Neural progenitor cell (in vitro differentiated cells): ENCODE results near the gene GPR68. TPM values are rescaled to one million over a fixed set of nuclear protein-coding genes. Genes with fewer than 3 reads are reported as not detected.

Source experiments
- DNase-seq: peaks from one replicate; pipeline ENCODE4 v3.0.0-alpha.2; 2016; ENCODE audit warnings: low spot score
- H2AFZ ChIP-seq: fragments of 200-600 bp; sonication (generic); replicated peaks from 2 replicates; pipeline ENCODE4 v1.6.1; 2016; ENCODE audit warnings: antibody characterized with exemption
- H3F3A ChIP-seq: fragments of 200-600 bp; sonication (generic); 2 replicates; pipeline ENCODE4 v1.6.1; 2016; ENCODE audit warnings: antibody characterized with exemption, low read depth
- H3K27ac ChIP-seq: fragments of 200-600 bp; sonication (generic); 2 replicates; pipeline ENCODE4 v1.5.1; 2016; ENCODE audit warnings: mild to moderate bottlenecking
- H3K27me3 ChIP-seq: fragments of 200-600 bp; sonication (generic); 2 replicates; pipeline ENCODE4 v1.6.1; 2016; ENCODE audit warnings: mild to moderate bottlenecking, moderate library complexity
- H3K36me3 ChIP-seq: fragments of 200-600 bp; sonication (generic); 2 replicates; pipeline ENCODE4 v1.5.1; 2016
- H3K4me1 ChIP-seq: fragments of 200-600 bp; sonication (generic); 2 replicates; pipeline ENCODE4 v1.6.1; 2016; ENCODE audit warnings: mixed run types
- H3K4me2 ChIP-seq: fragments of 200-600 bp; sonication (generic); 2 replicates; pipeline ENCODE4 v1.6.1; 2016
- H3K4me3 ChIP-seq: fragments of 200-600 bp; sonication (generic); 2 replicates; pipeline ENCODE4 v1.5.1; 2016
- H3K79me2 ChIP-seq: fragments of 200-600 bp; sonication (generic); 2 replicates; pipeline ENCODE4 v1.6.1; 2016; ENCODE audit warnings: low read depth
- H3K9ac ChIP-seq: fragments of 200-600 bp; sonication (generic); 2 replicates; pipeline ENCODE4 v1.6.1; 2016
- H3K9me3 ChIP-seq: fragments of 200-600 bp; sonication (generic); 2 replicates; pipeline ENCODE4 v1.5.1; 2016; ENCODE audit warnings: low read depth
- H4K20me1 ChIP-seq: fragments of 200-600 bp; sonication (generic); 2 replicates; pipeline ENCODE4 v1.6.1; 2016; ENCODE audit warnings: low read depth
- H3K27ac Mint-ChIP-seq: 3 replicates; pipeline ENCODE4 v1.8.0; 2021; ENCODE audit warnings: mixed read lengths
- H3K27me3 Mint-ChIP-seq: 2 replicates; pipeline ENCODE4 v1.8.0; 2022; ENCODE audit warnings: low read depth, mild to moderate bottlenecking, inconsistent platforms, moderate library complexity, mixed read lengths; ENCODE audit not compliant: insufficient read depth
- H3K36me3 Mint-ChIP-seq: 3 replicates; pipeline ENCODE4 v1.8.0; 2021; ENCODE audit warnings: mixed read lengths
- H3K4me1 Mint-ChIP-seq: 3 replicates; pipeline ENCODE4 v1.8.0; 2021; ENCODE audit warnings: mixed read lengths
- H3K4me3 Mint-ChIP-seq: 3 replicates; pipeline ENCODE4 v1.8.0; 2021; ENCODE audit warnings: mild to moderate bottlenecking, moderate library complexity, mixed read lengths
- H3K9me3 Mint-ChIP-seq: 3 replicates; pipeline ENCODE4 v1.8.0; 2020; ENCODE audit warnings: mixed read lengths
- CTCF ChIP-seq: fragments of 200-600 bp; sonication (generic); IDR thresholded peaks from 2 replicates; pipeline ENCODE4 v1.5.1; 2017; ENCODE audit warnings: antibody characterized with exemption, mild to moderate bottlenecking
- EZH2 ChIP-seq: fragments of 200-600 bp; sonication (generic); IDR thresholded peaks from 2 replicates; pipeline ENCODE4 v1.6.1; 2017; ENCODE audit warnings: antibody characterized with exemption, mild to moderate bottlenecking, moderate library complexity
- EZH2phosphoT487 ChIP-seq: fragments of 200-600 bp; sonication (generic); IDR thresholded peaks from 2 replicates; pipeline ENCODE4 v1.6.1; 2017; ENCODE audit warnings: antibody characterized with exemption
- total RNA-seq: library from RNA; depleted of rRNA; stranded (reverse); fragments of >200 nt; gene quantifications from 2 replicates; pipeline ENCODE4 v1.2.3, GENCODE V29; 2015; ENCODE audit warnings: low replicate concordance

GPR68 gene
- total RNA-seq, 1 donor from 2014 or later = not detected

GRCh38 chr14:91289464-91289863 is 45.0 kb upstream of the GPR68 start:
- Histone ChIP-seq H3K9me3 (no peaks in the 10 kb centered on the region), H3K9ac (no peak overlapping the region), H3K36me3 (no peaks in the 10 kb centered on the region), H3K4me1 (no peaks in the 10 kb centered on the region), H2AFZ (no peak overlapping the region), H3K79me2 (no peaks in the 10 kb centered on the region), H3K27me3 (no peaks in the 10 kb centered on the region), H4K20me1 (no peaks in the 10 kb centered on the region), H3K4me3 (no peak overlapping the region), H3K4me2 (no peak overlapping the region), H3K27ac (no peak overlapping the region), H3F3A (peaks cover 16% of the 10 kb centered on the region)
- H3K4me3 Mint-ChIP-seq = no peak overlapping the region
- no peak for TF ChIP-seq CTCF
- TF ChIP-seq EZH2 = no peak
- no peak for TF ChIP-seq EZH2phosphoT487
- peaks cover 16% of the 10 kb centered on the region for H3K36me3 Mint-ChIP-seq
- no peaks in the 10 kb centered on the region for H3K27me3 Mint-ChIP-seq
- no peak overlapping the region for H3K27ac Mint-ChIP-seq
- H3K4me1 Mint-ChIP-seq = no peaks in the 10 kb centered on the region
- DNase-seq = no peak
- no peaks in the 10 kb centered on the region for H3K9me3 Mint-ChIP-seq

- Histone ChIP-seq H3K9ac (no peak overlapping the region), H3K27me3 (no peaks in the 10 kb centered on the region), H3K9me3 (no peaks in the 10 kb centered on the region), H2AFZ (no peak overlapping the region), H3K4me1 (no peaks in the 10 kb centered on the region), H3K27ac (no peak overlapping the region), H3K4me2 (no peak overlapping the region), H4K20me1 (no peaks in the 10 kb centered on the region), H3K4me3 (no peak overlapping the region), H3F3A (peaks cover 16% of the 10 kb centered on the region), H3K36me3 (no peaks in the 10 kb centered on the region), H3K79me2 (no peaks in the 10 kb centered on the region)
- TF ChIP-seq CTCF = no peak
- TF ChIP-seq EZH2phosphoT487 = no peak
- TF ChIP-seq EZH2 = no peak
- no peak for DNase-seq
- peaks cover 17% of the 10 kb centered on the region for H3K36me3 Mint-ChIP-seq
- no peak overlapping the region for H3K4me3 Mint-ChIP-seq
- no peaks in the 10 kb centered on the region for H3K9me3 Mint-ChIP-seq
- H3K27ac Mint-ChIP-seq = no peak overlapping the region
- no peaks in the 10 kb centered on the region for H3K27me3 Mint-ChIP-seq
- H3K4me1 Mint-ChIP-seq = no peaks in the 10 kb centered on the region
Measured at GRCh38 chr14:91288876-91289275, 44.4 kb upstream of the GPR68 start.

GRCh38 chr14:91286530-91286937 is 42.0 kb upstream of the GPR68 start:
- H3K4me2 ChIP-seq = no peak overlapping the region
- H3K79me2 ChIP-seq = no peaks in the 10 kb centered on the region
- TF ChIP-seq EZH2phosphoT487 (no peak), CTCF (peak; percentile 97), EZH2 (no peak)
- Mint-ChIP-seq H3K27me3 (no peaks in the 10 kb centered on the region), H3K36me3 (peaks cover 23% of the 10 kb centered on the region), H3K4me3 (no peak overlapping the region), H3K4me1 (no peaks in the 10 kb centered on the region), H3K27ac (no peak overlapping the region), H3K9me3 (no peaks in the 10 kb centered on the region)
- peaks cover 16% of the 10 kb centered on the region for H3F3A ChIP-seq
- no peaks in the 10 kb centered on the region for H4K20me1 ChIP-seq
- H3K27me3 ChIP-seq = no peaks in the 10 kb centered on the region
- no peaks in the 10 kb centered on the region for H3K36me3 ChIP-seq
- H3K27ac ChIP-seq = no peak overlapping the region
- H3K4me1 ChIP-seq = no peaks in the 10 kb centered on the region
- no peak overlapping the region for H3K4me3 ChIP-seq
- H3K9me3 ChIP-seq = no peaks in the 10 kb centered on the region
- H3K9ac ChIP-seq = no peak overlapping the region
- H2AFZ ChIP-seq = no peak overlapping the region
- peak; percentile 83 for DNase-seq
